Peyer's patch (tissue), 4 donors: Measurements from ENCODE around the gene SLC4A11. TPM values are rescaled to one million over a fixed set of nuclear protein-coding genes. Genes with fewer than 3 reads are reported as not detected.

Experiments used
- DNase-seq, 3 donors: peaks; one replicate each; pipeline ENCODE4 v3.0.0-alpha.2; 2017 to 2019
- H3K27ac ChIP-seq, 4 donors: fragments of 200-600 bp; sonication (generic); one replicate each; pipeline ENCODE4 v1.5.1; 2016 to 2019
- H3K27me3 ChIP-seq, 2 donors: fragments of 200-600 bp; sonication (generic); one replicate each; pipeline ENCODE4 v1.5.1; 2019
- H3K36me3 ChIP-seq, 3 donors: fragments of 200-600 bp; sonication (generic); one replicate each; pipeline ENCODE4 v1.5.1; 2016 to 2019
- H3K4me1 ChIP-seq, 4 donors: fragments of 200-600 bp; sonication (generic); one replicate each; pipeline ENCODE4 v1.5.1; 2016 to 2019
- H3K4me3 ChIP-seq, 4 donors: fragments of 200-600 bp; sonication (generic); 1 replicate in 3 of 4; 2 replicates in 1 of 4; pipeline ENCODE4 v1.5.1; 2016 to 2019; ENCODE audit warnings: mild to moderate bottlenecking in 1 of 4
- H3K9me3 ChIP-seq, 4 donors: fragments of 200-600 bp; sonication (generic); one replicate each; pipeline ENCODE4 v1.5.1; 2016 to 2019; ENCODE audit warnings: mild to moderate bottlenecking in 1 of 4
- POLR2A ChIP-seq, 2 donors: fragments of 450-650 bp; IDR thresholded peaks; one replicate each; pipeline ENCODE4 v1.5.1; 2017; ENCODE audit warnings: antibody characterized with exemption in 2 of 2, mild to moderate bottlenecking in 2 of 2, moderate library complexity in 2 of 2
- total RNA-seq, 4 donors: library from RNA; depleted of rRNA; stranded (reverse); fragments of >200 nt; gene quantifications; one replicate each; pipeline ENCODE4 v1.1.0, GENCODE V29; 2016
- TF ChIP-seq, protein P1 (sequence below), 6 experiments: fragments of 450-650 bp in 4 of 6; fragments of 200-600 bp in 2 of 6; sonication (generic) in 1 of 6; IDR thresholded peaks; one replicate each; pipeline ENCODE4 v1.5.1; 2017 to 2019; ENCODE audit warnings: antibody characterized with exemption in 6 of 6, mild to moderate bottlenecking in 3 of 6, moderate library complexity in 1 of 6

Gene SLC4A11
- total RNA-seq, 4 donors from 2014 or later, result 0.54 to 1.1 (median 0.70) TPM; not detected in 1

DNA sequence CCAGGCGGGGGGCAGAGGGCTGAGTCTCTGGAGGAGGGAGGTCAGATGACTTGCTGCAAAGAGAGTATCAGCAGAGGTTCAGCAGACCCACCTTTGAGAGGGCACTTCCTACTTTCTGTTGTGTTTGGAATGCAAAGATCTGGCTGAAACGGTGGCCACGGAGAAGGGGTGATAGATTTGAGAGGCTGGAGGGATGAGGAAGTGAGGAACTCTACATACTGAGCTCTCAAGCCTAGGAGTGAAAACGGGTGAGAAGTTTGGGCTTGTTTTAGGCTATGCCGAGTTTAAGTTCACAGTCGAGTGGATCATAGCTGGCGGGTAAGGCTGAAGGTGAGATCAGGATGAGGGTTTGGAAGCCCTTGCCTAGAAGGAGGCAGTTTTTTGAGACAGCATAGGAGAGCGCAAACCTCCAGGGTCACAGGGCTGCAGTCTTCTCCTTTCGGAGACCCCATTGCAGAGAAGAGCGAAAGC lies 30.2 kb downstream of the SLC4A11 start:
- TF ChIP-seq, protein P1, sequence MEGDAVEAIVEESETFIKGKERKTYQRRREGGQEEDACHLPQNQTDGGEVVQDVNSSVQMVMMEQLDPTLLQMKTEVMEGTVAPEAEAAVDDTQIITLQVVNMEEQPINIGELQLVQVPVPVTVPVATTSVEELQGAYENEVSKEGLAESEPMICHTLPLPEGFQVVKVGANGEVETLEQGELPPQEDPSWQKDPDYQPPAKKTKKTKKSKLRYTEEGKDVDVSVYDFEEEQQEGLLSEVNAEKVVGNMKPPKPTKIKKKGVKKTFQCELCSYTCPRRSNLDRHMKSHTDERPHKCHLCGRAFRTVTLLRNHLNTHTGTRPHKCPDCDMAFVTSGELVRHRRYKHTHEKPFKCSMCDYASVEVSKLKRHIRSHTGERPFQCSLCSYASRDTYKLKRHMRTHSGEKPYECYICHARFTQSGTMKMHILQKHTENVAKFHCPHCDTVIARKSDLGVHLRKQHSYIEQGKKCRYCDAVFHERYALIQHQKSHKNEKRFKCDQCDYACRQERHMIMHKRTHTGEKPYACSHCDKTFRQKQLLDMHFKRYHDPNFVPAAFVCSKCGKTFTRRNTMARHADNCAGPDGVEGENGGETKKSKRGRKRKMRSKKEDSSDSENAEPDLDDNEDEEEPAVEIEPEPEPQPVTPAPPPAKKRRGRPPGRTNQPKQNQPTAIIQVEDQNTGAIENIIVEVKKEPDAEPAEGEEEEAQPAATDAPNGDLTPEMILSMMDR (IDR thresholded peaks at IDR 0.05), result no peak
- no peak for TF ChIP-seq POLR2A (IDR thresholded peaks at IDR 0.05)
- H3K4me1 ChIP-seq, result peaks cover 0 to 7% (median 4%) of the 10 kb centered on the region in 4 donors
- H3K27me3 ChIP-seq, result no peaks in the 10 kb centered on the region
- H3K4me3 ChIP-seq, result peak overlapping the region; percentile 78 to 98 (median 86)
- DNase-seq, result no peak
- H3K27ac ChIP-seq, result peak overlapping the region; percentile 85 to 87 (median 86)
- H3K9me3 ChIP-seq, result no peaks in the 10 kb centered on the region
- peaks cover 0 to 7% (median 0%) of the 10 kb centered on the region in 3 donors for H3K36me3 ChIP-seq

GRCh38 chr20:3204124-3204794 lies 34.7 kb downstream of the SLC4A11 start, which contains the start of gene DDRGK1:
Gene DDRGK1 (minus strand): TSS chr20:3204682. CDS start chr20:3204627, 55 bp downstream.
- H3K27ac ChIP-seq, result peak within 1 kb of the TSS; percentile 83 to 95 (median 90)
- no peaks in the 10 kb centered on the region for H3K9me3 ChIP-seq
- peak; percentile 93 to 95 (median 94) for DNase-seq
- H3K27me3 ChIP-seq, result no peaks in the 10 kb centered on the region
- TF ChIP-seq, protein P1 (IDR thresholded peaks at IDR 0.05), result no peak
- TF ChIP-seq POLR2A (IDR thresholded peaks at IDR 0.05), result peak; percentile 68 to 80
- peaks cover 0 to 20% (median 0%) of the 10 kb centered on the region in 3 donors for H3K36me3 ChIP-seq
- H3K4me3 ChIP-seq, result peak within 1 kb of the TSS; percentile 67 to 91 (median 81)
- H3K4me1 ChIP-seq, result peaks cover 0 to 15% (median 10%) of the 10 kb centered on the region in 4 donors

GRCh38 chr20:3203315-3204123 lies 35.5 kb downstream of the SLC4A11 start:
- Histone ChIP-seq H3K27me3 (no peaks in the 10 kb centered on the region), H3K4me1 (peaks cover 0 to 15% (median 9%) of the 10 kb centered on the region in 4 donors), H3K27ac (peak overlapping the region; percentile 83 to 95 (median 90)), H3K9me3 (no peaks in the 10 kb centered on the region), H3K36me3 (peaks cover 0 to 27% (median 0%) of the 10 kb centered on the region in 3 donors), H3K4me3 (peak overlapping the region; percentile 67 to 91 (median 81))
- TF ChIP-seq, protein P1 (IDR thresholded peaks at IDR 0.05), result no peak
- TF ChIP-seq POLR2A (IDR thresholded peaks at IDR 0.05), result no peak
- peak; percentile 19 to 66 (median 57) for DNase-seq

GRCh38 chr20:3202965-3203314 lies 36.0 kb downstream of the SLC4A11 start:
- TF ChIP-seq, protein P1 (IDR thresholded peaks at IDR 0.05), result no peak
- TF ChIP-seq POLR2A (IDR thresholded peaks at IDR 0.05), result no peak
- H3K27me3 ChIP-seq, result no peaks in the 10 kb centered on the region
- H3K9me3 ChIP-seq, result no peaks in the 10 kb centered on the region
- peaks cover 0 to 31% (median 0%) of the 10 kb centered on the region in 3 donors for H3K36me3 ChIP-seq
- H3K27ac ChIP-seq, result peak overlapping the region in 3 of 4 donors; percentile 83 to 95 (median 94)
- H3K4me1 ChIP-seq, result peaks cover 0 to 15% (median 7%) of the 10 kb centered on the region in 4 donors
- H3K4me3 ChIP-seq, result peak overlapping the region; percentile 67 to 91 (median 81)
- no peak for DNase-seq

DNA sequence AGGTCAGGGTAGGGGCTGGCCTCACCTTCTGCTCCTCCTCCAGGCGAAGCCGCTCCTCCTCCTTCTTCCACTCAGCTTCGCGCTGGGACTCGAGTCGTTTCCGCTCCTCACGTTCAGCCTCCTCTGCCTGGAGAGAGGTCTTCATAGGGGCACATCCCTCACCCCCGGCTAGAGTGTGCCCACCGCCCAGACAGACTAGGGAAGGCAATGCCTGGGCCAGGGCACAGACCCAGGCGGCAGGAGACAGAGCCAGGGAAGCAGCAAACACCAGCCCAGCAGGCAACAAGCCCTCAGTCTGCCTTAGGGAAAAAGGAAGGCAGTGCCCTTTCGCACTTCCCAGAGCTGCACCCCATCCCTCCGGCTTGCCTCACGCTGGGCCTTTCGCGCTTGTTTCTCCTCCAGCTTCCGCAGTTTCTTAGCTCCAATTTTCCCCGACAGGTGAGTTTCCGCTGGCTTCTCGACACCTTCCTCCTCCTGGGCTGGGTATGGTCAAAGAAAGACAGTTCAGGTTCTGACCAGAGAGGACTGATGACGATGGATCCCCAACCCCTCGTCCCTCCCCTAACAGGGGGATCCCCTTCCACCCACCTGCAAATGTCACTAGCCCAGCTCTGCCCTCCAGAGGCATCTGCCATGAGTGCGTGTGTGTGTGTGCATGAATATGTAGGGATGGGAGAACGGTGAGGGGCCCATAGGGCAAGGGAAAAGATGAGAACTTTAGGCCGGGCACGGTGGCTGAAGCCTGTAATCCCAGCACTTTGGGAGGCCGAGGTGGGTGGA lies 38.8 kb downstream of the SLC4A11 start:
- Histone ChIP-seq H3K36me3 (peaks cover 0 to 55% (median 0%) of the 10 kb centered on the region in 3 donors), H3K4me1 (peaks cover 0 to 15% (median 7%) of the 10 kb centered on the region in 4 donors), H3K9me3 (no peaks in the 10 kb centered on the region), H3K27me3 (no peaks in the 10 kb centered on the region), H3K4me3 (no peak overlapping the region), H3K27ac (no peak overlapping the region)
- no peak for TF ChIP-seq POLR2A (IDR thresholded peaks at IDR 0.05)
- TF ChIP-seq, protein P1 (IDR thresholded peaks at IDR 0.05), result no peak
- no peak for DNase-seq
